OCI-LY1 (cell line): ENCODE results near the gene TRDMT1.

Experiments
- CTCF ChIP-seq: fragments of 200-600 bp; sonication (generic), shearing (Covaris generic); IDR thresholded peaks from 2 replicates; pipeline ENCODE4 v1.5.1; 2017; ENCODE audit warnings: mild to moderate bottlenecking, antibody characterized with exemption, low read length, moderate library complexity, mixed read lengths
- EZH2 ChIP-seq: fragments of 200-600 bp; sonication (generic), shearing (Covaris generic); IDR thresholded peaks from 2 replicates; pipeline ENCODE4 v1.8.0; 2017; ENCODE audit warnings: borderline replicate concordance, mixed run types, mild to moderate bottlenecking, antibody characterized with exemption, low read length, moderate library complexity, mixed read lengths

DNA sequence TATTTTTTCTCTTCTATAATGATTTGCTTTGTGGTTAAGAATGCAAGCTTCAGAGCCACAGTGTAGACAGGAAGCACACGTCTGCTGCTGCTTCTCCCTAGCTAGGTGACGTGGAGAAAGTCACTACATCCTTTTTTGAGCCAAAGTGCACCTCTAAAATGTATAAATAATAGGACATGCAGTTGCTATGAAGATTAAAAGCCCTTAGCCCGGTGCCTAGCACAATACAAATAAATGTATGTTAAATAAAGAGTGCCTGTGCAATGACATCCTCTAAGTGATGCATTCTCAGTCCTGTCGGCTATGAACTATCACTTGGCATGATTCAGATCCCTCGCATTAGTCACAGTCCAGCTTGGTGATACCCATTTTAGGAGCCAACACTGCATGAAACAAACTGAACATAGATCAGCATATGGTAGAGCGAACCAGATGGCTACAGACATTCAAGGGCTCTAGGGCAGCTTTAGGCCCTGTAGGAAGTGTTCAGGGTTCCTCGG, 4.8 kb upstream of the TRDMT1 start:
- no peak for TF ChIP-seq EZH2
- no peak for TF ChIP-seq CTCF
